Measurements from ENCODE around the gene PIGK.
"Not testable (repeated sequence)": the region's sequence is repeated elsewhere in the genome, so short reads cannot be mapped to it uniquely, and the experiment has no call there.

Gene PIGK

DNA sequence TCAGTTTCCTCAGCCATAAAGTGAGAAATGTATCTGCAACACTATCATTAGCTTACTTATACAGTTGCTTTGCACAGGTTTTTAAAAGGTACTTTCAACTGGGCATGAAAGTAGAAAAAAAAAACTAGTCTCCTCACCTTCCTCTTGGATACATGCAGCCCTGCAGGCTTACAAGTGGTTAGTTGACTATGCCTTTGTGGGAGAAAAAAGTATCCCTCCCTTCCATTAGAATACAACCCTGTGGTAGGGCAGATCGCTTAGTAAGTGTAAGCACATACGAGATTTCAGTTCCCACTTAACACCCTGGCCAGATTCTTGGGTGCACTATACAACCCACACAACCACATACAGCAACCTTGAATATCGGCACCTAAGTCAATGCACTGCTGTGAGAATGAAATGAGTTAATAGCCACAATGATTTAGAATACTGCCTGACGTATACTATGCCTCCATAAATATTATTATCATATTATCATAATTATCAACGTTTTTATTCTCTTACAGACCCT lies 54.7 kb downstream of the PIGK start:
- Mint-ChIP-seq H3K27me3 (no peaks in the 10 kb centered on the region), H3K4me3 (no peak overlapping the region), H3K9me3 (ENCODE audit: low read depth) (no peaks in the 10 kb centered on the region), H3K27ac (no peak overlapping the region), H3K36me3 (peaks cover 39% of the 10 kb centered on the region), H3K4me1 (ENCODE audit: low read depth) (peaks cover 11% of the 10 kb centered on the region)

- H3K27me3 Mint-ChIP-seq; H3K4me1 Mint-ChIP-seq (ENCODE audit: low read depth); H3K9me3 Mint-ChIP-seq (ENCODE audit: low read depth); H3K4me3 Mint-ChIP-seq; H3K27ac Mint-ChIP-seq: not testable (repeated sequence)
- peaks cover 55% of the 10 kb centered on the region for H3K36me3 Mint-ChIP-seq
Observed at GRCh38 chr1:77159706-77160105, 59.5 kb downstream of the PIGK start.

GRCh38 chr1:77156214-77156613 lies 63.0 kb downstream of the PIGK start:
- Mint-ChIP-seq H3K4me1 (ENCODE audit: low read depth) (peaks cover 2% of the 10 kb centered on the region), H3K27ac (no peak overlapping the region), H3K4me3 (no peak overlapping the region), H3K36me3 (peaks cover 55% of the 10 kb centered on the region), H3K9me3 (ENCODE audit: low read depth) (no peaks in the 10 kb centered on the region), H3K27me3 (no peaks in the 10 kb centered on the region)

DNA sequence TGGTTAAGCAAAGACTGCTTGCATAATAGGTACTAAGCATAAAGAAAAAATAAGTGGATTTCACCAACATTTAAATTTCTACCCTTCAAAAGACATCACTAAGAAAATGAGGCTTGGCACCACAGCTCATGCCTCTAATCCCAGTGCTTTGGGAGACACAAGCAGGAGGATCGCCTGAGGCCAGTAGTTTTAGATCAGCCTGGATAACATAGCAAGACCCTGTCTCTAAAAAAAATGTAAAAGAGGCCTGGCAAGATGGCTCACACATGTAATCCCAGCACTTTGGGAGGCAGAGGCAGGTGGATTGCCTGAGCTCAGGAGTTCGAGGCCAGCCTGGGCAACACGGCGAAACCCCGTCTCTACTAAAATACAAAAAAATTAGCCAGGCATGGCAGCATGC lies 73.0 kb downstream of the PIGK start:
- no peak overlapping the region for H3K4me3 Mint-ChIP-seq
- H3K27ac Mint-ChIP-seq: no peak overlapping the region
- no peaks in the 10 kb centered on the region for H3K27me3 Mint-ChIP-seq
- H3K9me3 Mint-ChIP-seq (ENCODE audit: low read depth): no peaks in the 10 kb centered on the region
- peaks cover 7% of the 10 kb centered on the region for H3K36me3 Mint-ChIP-seq
- peaks cover 30% of the 10 kb centered on the region for H3K4me1 Mint-ChIP-seq (ENCODE audit: low read depth)

DNA sequence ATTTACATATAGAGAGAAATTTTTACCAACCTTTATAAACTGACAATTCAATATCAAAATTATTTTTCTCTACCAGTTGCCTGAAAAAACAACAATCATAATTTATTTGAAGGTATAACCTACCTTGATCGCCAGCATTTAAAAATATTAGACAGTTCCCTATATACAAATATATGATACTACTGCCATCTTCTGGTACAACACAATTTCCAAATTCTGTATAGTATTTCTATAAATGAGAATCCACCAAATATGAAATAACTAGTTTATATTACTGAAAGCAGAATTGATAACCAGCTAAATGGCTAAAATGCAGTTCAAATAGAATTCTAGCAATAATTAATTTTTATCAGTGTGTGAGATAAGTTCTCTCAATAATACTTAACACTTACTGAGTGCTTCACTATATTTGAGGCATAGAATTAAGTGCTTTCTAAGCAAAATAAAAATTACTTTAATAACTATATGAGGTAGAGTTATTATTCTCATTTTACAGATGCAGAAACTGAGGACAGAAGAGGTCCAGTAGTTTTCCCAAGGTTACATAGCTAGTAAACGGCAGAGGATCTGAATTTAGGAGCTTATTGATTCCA lies 75.6 kb downstream of the PIGK start:
- peaks cover 8% of the 10 kb centered on the region for H3K4me1 Mint-ChIP-seq (ENCODE audit: low read depth)
- H3K36me3 Mint-ChIP-seq: peaks cover 7% of the 10 kb centered on the region
- H3K9me3 Mint-ChIP-seq (ENCODE audit: low read depth): no peaks in the 10 kb centered on the region
- H3K27me3 Mint-ChIP-seq: no peaks in the 10 kb centered on the region
- H3K27ac Mint-ChIP-seq: no peak overlapping the region
- H3K4me3 Mint-ChIP-seq: no peak overlapping the region

DNA sequence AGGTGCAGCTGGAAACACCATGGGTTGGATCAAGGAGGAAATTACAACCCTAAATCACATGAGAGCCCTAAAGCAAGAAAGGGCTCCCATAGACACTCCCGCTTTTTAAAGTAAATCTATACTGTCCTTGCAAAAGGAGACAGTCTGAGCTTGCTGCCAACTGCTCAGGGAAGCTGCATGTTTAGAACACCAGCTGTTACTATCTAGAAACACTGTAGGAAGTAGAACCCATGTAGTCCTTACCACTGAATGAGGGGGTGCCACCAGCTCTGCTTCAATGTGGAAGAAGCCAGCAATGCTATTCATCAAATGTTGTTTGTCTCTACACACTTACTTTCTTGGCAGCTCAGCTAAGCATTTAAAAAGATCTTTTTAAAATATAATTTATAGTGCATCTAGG lies 79.8 kb downstream of the PIGK start:
- no peak overlapping the region for H3K27ac Mint-ChIP-seq
- peaks cover 7% of the 10 kb centered on the region for H3K36me3 Mint-ChIP-seq
- no peak overlapping the region for H3K4me3 Mint-ChIP-seq
- H3K27me3 Mint-ChIP-seq: no peaks in the 10 kb centered on the region
- no peaks in the 10 kb centered on the region for H3K9me3 Mint-ChIP-seq (ENCODE audit: low read depth)
- no peaks in the 10 kb centered on the region for H3K4me1 Mint-ChIP-seq (ENCODE audit: low read depth)

GRCh38 chr1:77134359-77134758 lies 84.9 kb downstream of the PIGK start:
- Mint-ChIP-seq H3K27me3 (no peaks in the 10 kb centered on the region), H3K36me3 (peaks cover 3% of the 10 kb centered on the region), H3K4me1 (ENCODE audit: low read depth) (no peaks in the 10 kb centered on the region), H3K27ac (no peak overlapping the region), H3K4me3 (no peak overlapping the region), H3K9me3 (ENCODE audit: low read depth) (no peaks in the 10 kb centered on the region)

DNA sequence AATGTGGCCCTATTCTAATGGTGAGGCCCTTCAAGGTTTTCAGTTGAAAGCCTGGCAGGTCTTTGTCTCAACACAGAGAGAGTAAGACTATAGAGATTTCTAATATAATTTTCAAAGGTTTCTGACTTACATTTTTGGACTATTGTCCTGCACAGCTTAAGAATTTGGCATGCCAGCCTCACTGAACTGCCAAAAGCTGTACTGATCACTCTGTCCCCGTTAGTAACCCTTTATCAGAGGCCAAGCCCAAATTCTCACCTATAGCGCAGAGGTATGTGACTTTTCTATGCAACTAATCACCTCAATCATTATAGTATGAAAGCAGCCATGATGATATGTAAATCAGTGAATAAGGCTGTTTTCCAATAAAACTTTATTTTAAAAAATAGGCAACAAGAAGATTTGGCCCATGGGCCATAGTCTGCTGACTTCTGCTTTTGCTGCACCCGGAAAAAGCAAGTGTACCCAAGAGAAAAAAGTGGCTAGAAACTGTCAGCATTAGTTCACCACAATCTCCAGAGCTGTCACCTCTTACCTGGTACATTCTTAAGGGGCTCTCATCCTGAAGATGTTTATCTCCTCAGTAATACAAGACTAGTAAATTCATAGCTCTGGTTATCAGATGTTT lies 85.4 kb downstream of the PIGK start:
- no peaks in the 10 kb centered on the region for H3K9me3 Mint-ChIP-seq (ENCODE audit: low read depth)
- peaks cover 3% of the 10 kb centered on the region for H3K36me3 Mint-ChIP-seq
- no peaks in the 10 kb centered on the region for H3K27me3 Mint-ChIP-seq
- H3K4me1 Mint-ChIP-seq (ENCODE audit: low read depth): no peaks in the 10 kb centered on the region
- H3K4me3 Mint-ChIP-seq: no peak overlapping the region
- no peak overlapping the region for H3K27ac Mint-ChIP-seq

DNA sequence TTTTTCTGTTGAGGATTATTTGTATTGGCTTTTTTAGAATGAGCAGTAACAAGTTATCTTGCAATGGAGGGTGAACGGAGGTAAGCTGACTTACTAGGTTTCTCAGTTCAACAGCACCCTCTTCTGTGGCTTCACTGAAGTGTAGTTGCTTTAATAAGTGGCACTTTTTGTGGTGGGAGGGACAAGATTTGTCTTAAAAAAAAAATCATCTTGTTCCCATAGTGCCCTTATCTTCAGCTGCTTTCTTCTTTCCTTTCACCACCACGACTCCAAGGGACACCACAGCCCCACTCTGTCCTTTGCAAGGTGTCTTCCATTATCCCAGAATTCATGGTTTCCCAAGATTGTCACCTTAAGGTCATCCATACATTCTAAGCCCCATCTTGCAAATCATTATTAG lies 92.9 kb downstream of the PIGK start:
- Mint-ChIP-seq H3K4me1 (ENCODE audit: low read depth) (peaks cover 1% of the 10 kb centered on the region), H3K4me3 (no peak overlapping the region), H3K36me3 (peaks cover 7% of the 10 kb centered on the region), H3K27me3 (no peaks in the 10 kb centered on the region), H3K27ac (no peak overlapping the region), H3K9me3 (ENCODE audit: low read depth) (no peaks in the 10 kb centered on the region)

GRCh38 chr1:77121503-77121902 lies 97.7 kb downstream of the PIGK start:
- Mint-ChIP-seq H3K36me3 (peaks cover 28% of the 10 kb centered on the region), H3K9me3 (ENCODE audit: low read depth) (no peaks in the 10 kb centered on the region), H3K27ac (no peak overlapping the region), H3K4me1 (ENCODE audit: low read depth) (peaks cover 1% of the 10 kb centered on the region), H3K27me3 (no peaks in the 10 kb centered on the region), H3K4me3 (no peak overlapping the region)

GRCh38 chr1:77120950-77121349 lies 98.3 kb downstream of the PIGK start:
- Mint-ChIP-seq H3K36me3 (peaks cover 26% of the 10 kb centered on the region), H3K4me3 (no peak overlapping the region)

GRCh38 chr1:77118712-77119111 lies 100.5 kb downstream of the PIGK start:
- Mint-ChIP-seq H3K27me3 (no peaks in the 10 kb centered on the region), H3K4me1 (ENCODE audit: low read depth) (no peaks in the 10 kb centered on the region), H3K9me3 (ENCODE audit: low read depth) (no peaks in the 10 kb centered on the region), H3K4me3 (no peak overlapping the region), H3K36me3 (peaks cover 33% of the 10 kb centered on the region), H3K27ac (no peak overlapping the region)

More at GRCh38 chr1:77120950-77121349, 98.3 kb downstream of the PIGK start:
- Mint-ChIP-seq H3K27ac (no peak overlapping the region), H3K4me1 (ENCODE audit: low read depth) (no peaks in the 10 kb centered on the region), H3K9me3 (ENCODE audit: low read depth) (no peaks in the 10 kb centered on the region), H3K27me3 (no peaks in the 10 kb centered on the region)

- Mint-ChIP-seq H3K9me3 (ENCODE audit: low read depth) (no peaks in the 10 kb centered on the region), H3K27ac (no peak overlapping the region), H3K27me3 (no peaks in the 10 kb centered on the region), H3K4me1 (ENCODE audit: low read depth) (no peaks in the 10 kb centered on the region), H3K36me3 (peaks cover 19% of the 10 kb centered on the region), H3K4me3 (no peak overlapping the region)
Observed at GRCh38 chr1:77104672-77105071, 114.6 kb downstream of the PIGK start.

DNA sequence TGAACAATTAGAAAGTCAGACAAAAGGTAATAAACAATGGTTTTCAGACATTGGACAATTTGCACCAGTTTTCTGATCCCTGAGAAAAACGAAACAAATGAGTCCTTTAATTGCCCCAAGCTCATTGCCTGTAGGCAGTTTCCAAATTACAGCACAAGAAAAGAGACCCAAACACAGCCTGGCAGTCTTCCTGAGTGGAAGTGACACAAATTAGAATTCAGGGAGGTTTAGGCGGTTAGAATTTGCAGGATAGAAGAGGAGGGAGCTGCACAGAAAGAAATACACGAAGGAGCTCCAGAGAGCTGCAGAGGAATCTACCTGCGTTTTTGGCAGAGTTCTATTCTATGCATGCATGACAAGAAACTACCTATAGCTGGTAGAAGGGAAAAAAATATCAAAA lies 115.7 kb downstream of the PIGK start:
- Mint-ChIP-seq H3K4me1 (ENCODE audit: low read depth) (no peaks in the 10 kb centered on the region), H3K4me3 (no peak overlapping the region), H3K9me3 (ENCODE audit: low read depth) (no peaks in the 10 kb centered on the region), H3K27ac (no peak overlapping the region), H3K36me3 (peaks cover 17% of the 10 kb centered on the region), H3K27me3 (no peaks in the 10 kb centered on the region)

DNA sequence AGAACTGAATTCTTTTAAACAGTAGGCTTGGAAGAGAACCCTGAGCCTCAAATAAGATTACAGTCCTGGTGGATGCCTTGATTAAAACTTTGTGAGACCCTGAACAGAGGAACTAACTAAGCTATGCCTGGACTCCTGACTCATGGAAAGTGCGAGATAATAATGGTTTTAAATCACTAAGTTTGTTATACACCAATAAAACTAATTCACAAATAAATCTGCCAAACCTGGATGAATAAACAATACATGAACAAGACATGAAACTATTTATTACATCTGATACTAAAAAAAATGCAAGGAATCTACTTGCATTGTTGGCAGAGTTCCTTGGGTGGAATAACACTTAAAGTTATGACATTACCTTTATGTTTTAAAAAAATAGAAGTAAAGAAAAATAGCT lies 118.4 kb downstream of the PIGK start:
- no peaks in the 10 kb centered on the region for H3K9me3 Mint-ChIP-seq (ENCODE audit: low read depth)
- no peaks in the 10 kb centered on the region for H3K4me1 Mint-ChIP-seq (ENCODE audit: low read depth)
- peaks cover 24% of the 10 kb centered on the region for H3K36me3 Mint-ChIP-seq
- no peaks in the 10 kb centered on the region for H3K27me3 Mint-ChIP-seq
- no peak overlapping the region for H3K4me3 Mint-ChIP-seq
- H3K27ac Mint-ChIP-seq: no peak overlapping the region

Measured in activated naive CD8-positive, alpha-beta T cell (primary cell).